ENCODE data around the gene QSER1.

QSER1 gene

DNA sequence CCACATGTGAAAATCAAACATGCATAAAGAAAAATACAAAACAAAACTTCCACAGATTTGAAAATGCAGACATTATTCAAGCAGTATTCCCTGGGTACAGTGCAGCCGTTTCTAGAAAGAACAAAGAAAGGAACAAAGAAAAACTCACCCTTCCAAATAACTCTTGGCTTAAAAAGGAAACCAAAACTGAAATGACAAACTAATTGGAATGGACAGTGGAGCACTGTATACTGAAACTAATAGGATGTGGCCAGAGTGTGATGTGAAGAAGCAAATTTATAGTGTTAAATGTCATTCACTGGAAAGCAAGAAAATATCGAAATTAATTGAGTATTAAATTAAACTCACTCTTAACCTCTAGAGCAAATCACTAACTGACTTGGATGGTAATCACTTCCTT, 55.4 kb downstream of the QSER1 start:
- no peak for TF ChIP-seq CTCF (IDR thresholded peaks at IDR 0.05)

GRCh38 chr11:32949739-32950138, 57.1 kb downstream of the QSER1 start:
- TF ChIP-seq CTCF (IDR thresholded peaks at IDR 0.05), result no peak

- TF ChIP-seq CTCF (IDR thresholded peaks at IDR 0.05), result no peak
Measured at GRCh38 chr11:32952421-32952820, 59.8 kb downstream of the QSER1 start.

- TF ChIP-seq CTCF (IDR thresholded peaks at IDR 0.05), result no peak
Measured at GRCh38 chr11:32953700-32954099, 61.1 kb downstream of the QSER1 start.

GRCh38 chr11:32960553-32961164, 68.0 kb downstream of the QSER1 start:
- peak; percentile 69 for TF ChIP-seq CTCF (IDR thresholded peaks at IDR 0.05)

DNA sequence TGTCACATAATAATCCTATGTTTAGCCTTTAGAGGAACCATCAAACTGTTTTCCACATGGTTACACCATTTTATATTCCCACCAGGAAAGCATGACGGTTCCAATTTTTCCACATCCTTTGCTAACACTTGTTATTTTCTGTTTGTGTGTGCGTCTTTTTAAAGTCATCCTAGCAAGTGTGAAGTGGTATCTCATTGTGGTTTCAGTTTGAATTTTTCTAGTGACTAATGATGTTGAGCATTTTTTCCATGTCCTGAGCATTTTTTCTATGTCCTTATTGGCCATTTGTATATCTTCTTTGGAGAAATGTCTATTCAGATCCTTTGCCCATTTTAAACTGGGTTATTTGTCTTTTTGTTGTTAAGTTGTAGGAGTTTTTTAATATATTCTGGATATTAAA, 69.4 kb downstream of the QSER1 start:
- TF ChIP-seq CTCF (IDR thresholded peaks at IDR 0.05), result no peak

DNA sequence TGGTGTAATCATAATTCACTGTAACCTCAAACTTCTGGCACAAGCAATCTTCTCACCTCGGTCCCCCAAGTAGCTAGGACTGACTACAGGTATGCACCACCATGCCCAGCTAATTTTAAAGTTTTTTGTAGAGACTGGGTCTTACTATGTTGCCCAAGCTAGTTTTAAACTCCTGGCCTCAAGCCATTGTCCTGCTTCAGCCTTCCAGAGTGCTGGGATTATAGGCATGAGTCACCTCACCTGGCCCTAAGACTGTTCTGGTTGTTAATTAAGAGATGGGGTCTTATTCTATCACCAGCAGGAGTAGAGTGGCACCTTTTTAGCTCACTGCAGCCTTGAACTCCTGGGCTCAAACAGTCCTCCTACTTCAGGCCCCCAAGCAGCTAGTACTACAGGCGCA, 71.1 kb downstream of the QSER1 start:
- TF ChIP-seq CTCF (IDR thresholded peaks at IDR 0.05), result no peak

DNA sequence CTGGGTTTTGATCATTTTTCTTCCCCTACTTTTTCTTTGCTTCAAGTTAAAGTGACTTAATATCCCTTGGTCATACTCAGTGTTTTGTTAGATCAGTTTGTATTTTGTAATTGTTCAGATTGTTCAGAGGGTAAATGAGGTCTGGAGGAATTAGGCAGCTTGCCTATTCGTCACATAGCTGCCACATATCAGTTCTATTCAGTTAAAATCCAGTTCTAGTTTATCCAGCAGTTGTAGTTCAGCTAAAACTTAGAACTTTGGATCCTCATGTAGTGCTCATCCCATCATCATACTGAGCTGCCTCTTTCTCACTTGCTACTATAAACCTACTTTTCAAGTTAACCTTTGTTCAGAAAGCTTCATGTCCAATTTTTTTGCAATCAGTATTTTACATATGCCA, 75.9 kb downstream of the QSER1 start:
- no peak for TF ChIP-seq CTCF (IDR thresholded peaks at IDR 0.05)
